Mammary epithelial cell (primary cell): ENCODE measurements around the gene RNF157.
"Not testable (repeated sequence)": the region's sequence is repeated elsewhere in the genome, so short reads cannot be mapped to it uniquely, and the experiment has no call there.

Source experiments
- CTCF ChIP-seq, 2 donors: IDR thresholded peaks in 1 of 2; conservative IDR thresholded peaks in 1 of 2; 2 replicates each; pipeline ENCODE4 v1.5.1; 2011 to 2012; ENCODE audit warnings: inconsistent platforms in 2 of 2, low read length in 2 of 2, mild to moderate bottlenecking in 2 of 2, control low read depth in 1 of 2, low read depth in 1 of 2; ENCODE audit not compliant: insufficient read depth in 1 of 2; ENCODE audit errors: extremely low read depth in 1 of 2
- EZH2 ChIP-seq: IDR thresholded peaks from 2 replicates; pipeline ENCODE4 v1.6.1; 2012; ENCODE audit warnings: low read length, inconsistent platforms, borderline replicate concordance

DNA sequence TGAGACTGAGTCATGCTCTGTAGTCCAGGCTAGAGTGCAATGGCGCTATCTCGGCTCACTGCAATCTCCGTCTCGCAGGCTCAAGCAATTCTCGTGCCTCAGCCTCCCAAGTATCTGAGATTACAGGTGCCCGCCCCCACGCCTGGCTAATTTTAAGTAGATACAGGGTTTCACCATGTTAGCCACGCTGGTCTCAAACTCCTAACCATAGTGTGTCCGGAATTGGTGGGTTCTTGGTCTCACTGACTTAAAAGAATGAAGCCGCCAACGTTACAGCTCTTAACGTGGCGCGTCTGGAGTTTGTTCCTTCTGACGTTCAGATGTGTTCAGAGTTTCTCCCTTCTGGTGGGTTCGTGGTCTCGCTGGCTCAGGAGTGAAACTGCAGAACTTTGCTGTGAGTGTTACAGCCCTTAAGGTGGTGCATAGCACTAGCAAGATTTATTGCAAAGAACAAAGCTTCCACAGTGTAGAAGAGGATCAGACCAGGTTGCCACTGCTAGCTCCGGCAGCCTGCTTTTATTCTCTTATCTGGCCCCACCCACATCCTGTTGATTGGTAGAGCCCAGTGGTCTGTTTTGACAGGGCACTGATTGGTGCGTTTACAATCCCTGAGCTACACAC is 16.2 kb upstream of the RNF157 start:
- TF ChIP-seq CTCF (conservative IDR thresholded peaks at IDR 0.05 in 1 of 2, IDR thresholded peaks at IDR 0.05 in 1 of 2; ENCODE audit: extremely low read depth in 1 of 2, insufficient read depth in 1 of 2, low read depth in 1 of 2, low read length in 2 of 2); EZH2: not testable (repeated sequence)
